Natural killer cell (primary cell): ENCODE results near the gene NODAL. TPM values are rescaled to one million over a fixed set of nuclear protein-coding genes. Genes with fewer than 3 reads are reported as not detected.

Experiments
- ATAC-seq, 3 donors: fragments of 150-1000 bp in 2 of 3; fragments of 200-7000 bp in 1 of 3; cut with Tn5 transposase; 1 replicate in 1 of 3; 2 replicates in 2 of 3; pipeline ENCODE4 v1.10.0; 2021; ENCODE audit warnings: mild to moderate bottlenecking in 2 of 3, moderate library complexity in 2 of 3
- DNase-seq, 2 donors: peaks; one replicate each; pipeline versions ENCODE4 v3.0.0 to v3.0.0-alpha.2; 2013 to 2021; ENCODE audit warnings: mixed read lengths in 1 of 2
- H3K27ac ChIP-seq: one replicate; pipeline ENCODE4 v1.5.1; 2013; ENCODE audit warnings: mild to moderate bottlenecking, low read length
- H3K27me3 ChIP-seq: one replicate; pipeline ENCODE4 v1.6.1; 2013; ENCODE audit warnings: low read length; ENCODE audit not compliant: control insufficient read depth, insufficient read depth
- H3K36me3 ChIP-seq: one replicate; pipeline ENCODE4 v1.6.1; 2013; ENCODE audit warnings: low read length; ENCODE audit not compliant: control insufficient read depth, insufficient read depth
- H3K4me1 ChIP-seq: one replicate; pipeline ENCODE4 v1.6.1; 2013; ENCODE audit warnings: low read length; ENCODE audit not compliant: control insufficient read depth, insufficient read depth
- H3K4me3 ChIP-seq: one replicate; pipeline ENCODE4 v1.5.1; 2013; ENCODE audit warnings: low read length
- H3K9me3 ChIP-seq: one replicate; pipeline ENCODE4 v1.6.1; 2013; ENCODE audit warnings: low read length; ENCODE audit not compliant: control insufficient read depth, insufficient read depth
- H3K27ac Mint-ChIP-seq, 2 donors: one replicate each; pipeline ENCODE4 v1.8.0; 2022; ENCODE audit warnings: mild to moderate bottlenecking in 2 of 2, mixed read lengths in 2 of 2, moderate library complexity in 1 of 2
- H3K27me3 Mint-ChIP-seq, 2 donors: one replicate each; pipeline ENCODE4 v1.8.0; 2022; ENCODE audit warnings: low read depth in 2 of 2, mixed read lengths in 2 of 2
- H3K36me3 Mint-ChIP-seq: one replicate; pipeline ENCODE4 v1.8.0; 2022; ENCODE audit warnings: mixed read lengths
- H3K4me1 Mint-ChIP-seq, 2 donors: one replicate each; pipeline ENCODE4 v1.8.0; 2022; ENCODE audit warnings: mixed read lengths in 2 of 2
- H3K4me3 Mint-ChIP-seq: one replicate; pipeline ENCODE4 v1.8.0; 2022; ENCODE audit warnings: mild to moderate bottlenecking, moderate library complexity, mixed read lengths
- H3K9me3 Mint-ChIP-seq, 2 donors: one replicate each; pipeline ENCODE4 v1.8.0; 2022; ENCODE audit warnings: mixed read lengths in 2 of 2
- WGBS: methylation state at CpG from one replicate; pipeline ENCODE4 v1.1.7; 2013; ENCODE audit warnings: missing lambda C conversion rate; ENCODE audit not compliant: insufficient coverage; 5-methylcytosine and 5-hydroxymethylcytosine counted together
- intact Hi-C: fragments of 100-400 bp; cut with micrococcal nuclease; formaldehyde crosslinking; loops from one replicate; pipeline ENCODE4 v1.14.2; 2022
- total RNA-seq, 4 donors: library from RNA; stranded (reverse); fragments of 120-200 nt in 1 of 4; gene quantifications; one replicate each; pipeline versions ENCODE4 v1.2.3 to v1.2.4, GENCODE V29; 2013 to 2022
- TF ChIP-seq, protein P1 (sequence below): fragments of 200-600 bp; IDR thresholded peaks from one replicate; pipeline ENCODE4 v1.8.0; 2022; ENCODE audit warnings: antibody characterized with exemption

NODAL gene
- total RNA-seq, 3 donors from 2014 or later (not counting 1 experiment from before 2014, with no cell fraction given) = not detected

DNA sequence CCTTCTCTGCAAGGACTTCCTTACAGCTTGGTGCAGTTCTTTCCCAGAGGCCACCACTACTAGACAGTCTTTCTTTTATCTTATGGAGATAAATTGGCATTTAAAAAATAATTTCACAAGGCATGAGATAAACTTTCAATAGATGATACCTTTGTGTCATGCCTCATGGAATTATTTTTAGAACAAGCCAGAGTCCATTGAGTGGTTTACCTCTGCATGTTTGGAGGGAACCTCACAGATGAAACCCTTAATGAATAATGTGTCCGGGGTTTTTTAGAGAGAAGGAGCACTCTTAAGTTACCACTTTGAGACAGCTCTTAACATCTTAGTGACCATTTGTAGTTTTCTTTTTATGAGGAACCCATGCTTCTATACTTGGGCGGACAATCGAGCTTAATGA, 17.2 kb downstream of the NODAL start:
- Mint-ChIP-seq H3K27me3 (no peaks in the 10 kb centered on the region), H3K9me3 (no peaks in the 10 kb centered on the region), H3K36me3 (peaks cover 24% of the 10 kb centered on the region), H3K27ac (no peak overlapping the region), H3K4me1 (peaks cover under 1 to 6% of the 10 kb centered on the region in 2 donors), H3K4me3 (no peak overlapping the region)
- no peak for DNase-seq
- Histone ChIP-seq H3K9me3 (no peaks in the 10 kb centered on the region), H3K27ac (no peak overlapping the region), H3K27me3 (no peaks in the 10 kb centered on the region), H3K4me1 (no peaks in the 10 kb centered on the region), H3K4me3 (no peak overlapping the region), H3K36me3 (peaks cover 72% of the 10 kb centered on the region)
- WGBS = 100% methylated on average over 1 of the region's 3 CpGs
- TF ChIP-seq, protein P1, sequence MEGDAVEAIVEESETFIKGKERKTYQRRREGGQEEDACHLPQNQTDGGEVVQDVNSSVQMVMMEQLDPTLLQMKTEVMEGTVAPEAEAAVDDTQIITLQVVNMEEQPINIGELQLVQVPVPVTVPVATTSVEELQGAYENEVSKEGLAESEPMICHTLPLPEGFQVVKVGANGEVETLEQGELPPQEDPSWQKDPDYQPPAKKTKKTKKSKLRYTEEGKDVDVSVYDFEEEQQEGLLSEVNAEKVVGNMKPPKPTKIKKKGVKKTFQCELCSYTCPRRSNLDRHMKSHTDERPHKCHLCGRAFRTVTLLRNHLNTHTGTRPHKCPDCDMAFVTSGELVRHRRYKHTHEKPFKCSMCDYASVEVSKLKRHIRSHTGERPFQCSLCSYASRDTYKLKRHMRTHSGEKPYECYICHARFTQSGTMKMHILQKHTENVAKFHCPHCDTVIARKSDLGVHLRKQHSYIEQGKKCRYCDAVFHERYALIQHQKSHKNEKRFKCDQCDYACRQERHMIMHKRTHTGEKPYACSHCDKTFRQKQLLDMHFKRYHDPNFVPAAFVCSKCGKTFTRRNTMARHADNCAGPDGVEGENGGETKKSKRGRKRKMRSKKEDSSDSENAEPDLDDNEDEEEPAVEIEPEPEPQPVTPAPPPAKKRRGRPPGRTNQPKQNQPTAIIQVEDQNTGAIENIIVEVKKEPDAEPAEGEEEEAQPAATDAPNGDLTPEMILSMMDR = no peak
- no peak for ATAC-seq
- intact Hi-C loops = no loop called here

DNA sequence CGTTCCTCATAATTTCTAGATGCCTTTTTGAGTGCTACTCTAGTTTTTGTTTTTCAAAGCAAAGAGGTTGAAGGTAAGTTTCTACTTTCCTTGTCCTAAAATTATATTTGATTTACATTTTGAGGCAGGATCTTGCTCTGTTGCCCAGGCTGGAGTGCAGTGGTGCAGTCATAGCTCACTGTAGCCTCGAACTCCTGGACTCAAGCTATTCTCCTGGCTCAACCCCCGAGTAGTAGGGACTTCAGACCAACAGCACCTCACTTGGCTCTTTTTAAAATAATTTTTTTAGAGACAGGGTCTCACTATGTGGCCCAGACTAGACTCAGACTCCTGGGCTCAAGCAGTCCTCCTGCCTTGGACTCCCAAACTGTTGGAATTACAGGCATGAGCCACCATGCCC, 22.8 kb downstream of the NODAL start:
- TF ChIP-seq, protein P1 = no peak
- Mint-ChIP-seq H3K4me3 (no peak overlapping the region), H3K27me3 (no peaks in the 10 kb centered on the region), H3K4me1 (peaks cover 35 to 36% of the 10 kb centered on the region in 2 donors), H3K9me3 (no peaks in the 10 kb centered on the region), H3K36me3 (peaks cover 19% of the 10 kb centered on the region), H3K27ac (peak overlapping the region in 1 of 2 donors; percentile 51)
- Histone ChIP-seq H3K9me3 (no peaks in the 10 kb centered on the region), H3K27me3 (no peaks in the 10 kb centered on the region), H3K27ac (no peak overlapping the region), H3K4me3 (no peak overlapping the region), H3K36me3 (peaks cover 36% of the 10 kb centered on the region), H3K4me1 (no peaks in the 10 kb centered on the region)
- intact Hi-C loops = no loop called here
- ATAC-seq = no peak
- DNase-seq = no peak
- WGBS = 88% methylated on average over 3 of the region's 3 CpGs

DNA sequence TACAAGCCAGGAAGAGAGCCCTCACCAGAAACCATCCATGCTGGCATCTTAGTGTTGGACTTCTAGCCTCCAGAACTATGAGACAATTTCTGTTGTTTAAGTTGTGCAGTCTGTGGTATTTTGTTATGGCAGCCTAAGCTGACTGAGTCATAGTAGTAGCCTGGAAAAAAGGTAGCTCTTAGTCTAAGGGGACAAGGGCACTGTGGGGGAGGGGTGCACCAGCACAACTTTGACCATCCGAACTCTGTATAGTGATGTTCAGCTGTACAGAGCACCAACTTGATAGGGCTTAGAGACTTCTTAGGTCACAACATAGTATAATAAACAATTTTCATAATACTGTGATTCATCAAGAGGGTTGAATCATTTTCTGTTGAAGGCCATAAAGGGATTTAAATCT, 23.3 kb downstream of the NODAL start:
- ATAC-seq (no peak), DNase-seq (no peak)
- TF ChIP-seq, protein P1 = no peak
- Mint-ChIP-seq H3K36me3 (peaks cover 15% of the 10 kb centered on the region), H3K9me3 (no peaks in the 10 kb centered on the region), H3K4me3 (no peak overlapping the region), H3K27me3 (no peaks in the 10 kb centered on the region), H3K27ac (peak overlapping the region in 1 of 2 donors; percentile 7), H3K4me1 (peaks cover 35% of the 10 kb centered on the region in 2 donors)
- Histone ChIP-seq H3K27me3 (no peaks in the 10 kb centered on the region), H3K4me3 (no peak overlapping the region), H3K4me1 (no peaks in the 10 kb centered on the region), H3K27ac (no peak overlapping the region), H3K9me3 (no peaks in the 10 kb centered on the region), H3K36me3 (peaks cover 31% of the 10 kb centered on the region)
- intact Hi-C loops = no loop called here
- 100% methylated on average over 1 of the region's 1 CpG for WGBS

DNA sequence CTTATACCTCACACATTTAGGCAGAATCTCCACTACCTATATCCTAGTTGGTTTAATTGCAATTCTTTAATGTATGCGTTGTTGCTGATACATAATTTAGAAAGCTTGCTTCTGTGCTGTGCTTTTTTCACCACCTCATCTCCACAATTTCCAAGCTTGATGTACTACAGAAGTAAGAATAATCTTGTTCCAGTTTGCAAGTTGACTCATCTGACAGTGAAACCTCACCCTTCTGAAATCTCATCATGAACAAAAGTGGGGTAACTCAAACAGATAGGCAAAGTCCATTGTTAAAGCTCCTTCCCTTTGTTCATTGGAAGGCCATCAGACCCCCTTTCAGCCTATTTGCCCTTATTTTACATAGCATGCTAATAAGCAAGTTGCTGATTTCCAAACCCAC, 23.9 kb downstream of the NODAL start:
- no peak overlapping the region for H3K4me3 Mint-ChIP-seq
- Histone ChIP-seq H3K36me3 (peaks cover 25% of the 10 kb centered on the region), H3K27me3 (no peaks in the 10 kb centered on the region), H3K4me3 (no peak overlapping the region), H3K9me3 (no peaks in the 10 kb centered on the region), H3K27ac (no peak overlapping the region), H3K4me1 (no peaks in the 10 kb centered on the region)
- peaks cover 8% of the 10 kb centered on the region for H3K36me3 Mint-ChIP-seq
- DNase-seq (no peak), ATAC-seq (no peak)
- intact Hi-C loops = no loop called here
- H3K27me3 Mint-ChIP-seq = no peaks in the 10 kb centered on the region
- peak overlapping the region in 1 of 2 donors; percentile 7 for H3K27ac Mint-ChIP-seq
- H3K9me3 Mint-ChIP-seq = no peaks in the 10 kb centered on the region
- peaks cover 37 to 42% of the 10 kb centered on the region in 2 donors for H3K4me1 Mint-ChIP-seq
- no CpG with 5 or more reads among the region's 1 CpG for WGBS
- TF ChIP-seq, protein P1 = no peak
